Activated B cell treated with CpG ODN at 0.5 μM for 24 hours (primary cell): ENCODE measurements around the gene ANP32A. TPM values are rescaled to one million over a fixed set of nuclear protein-coding genes. Genes with fewer than 3 reads are reported as not detected.

Source experiments
- ATAC-seq: fragments of 200-7000 bp; cut with Tn5 transposase; one replicate; pipeline ENCODE4 v1.10.0; 2021; ENCODE audit warnings: low read depth, mild to moderate bottlenecking, moderate library complexity
- CTCF ChIA-PET: fragments of 350-600 bp; sonication (Branson Sonifier 250); formaldehyde crosslinking; loops from one replicate; lab custom pipeline; 2021; ENCODE audit warnings: antibody characterized with exemption; lab: Charles Lee
- POLR2A ChIA-PET: fragments of 350-600 bp; sonication (Branson Sonifier 250); formaldehyde crosslinking; loops from one replicate; lab custom pipeline; 2021; ENCODE audit warnings: antibody characterized with exemption; lab: Charles Lee
- DNase-seq: peaks from one replicate; pipeline ENCODE4 v3.0.0; 2022
- H3K27ac Mint-ChIP-seq: one replicate; pipeline ENCODE4 v1.8.0; 2020; ENCODE audit warnings: mixed read lengths
- H3K27me3 Mint-ChIP-seq: one replicate; pipeline ENCODE4 v1.8.0; 2021; ENCODE audit warnings: mixed read lengths
- H3K36me3 Mint-ChIP-seq: one replicate; pipeline ENCODE4 v1.8.0; 2021; ENCODE audit warnings: low read depth, mixed read lengths
- H3K4me1 Mint-ChIP-seq: one replicate; pipeline ENCODE4 v1.8.0; 2021; ENCODE audit warnings: mixed read lengths
- H3K4me3 Mint-ChIP-seq: one replicate; pipeline ENCODE4 v1.8.0; 2020; ENCODE audit warnings: mild to moderate bottlenecking, mixed read lengths
- H3K9me3 Mint-ChIP-seq: one replicate; pipeline ENCODE4 v1.8.0; 2020; ENCODE audit warnings: mixed read lengths
- intact Hi-C: fragments of 100-400 bp; cut with micrococcal nuclease; formaldehyde crosslinking; loops from one replicate; pipeline ENCODE4 v1.15.1; 2024
- total RNA-seq: library from RNA; stranded (reverse); gene quantifications from 2 replicates; pipeline ENCODE4 v1.2.3, GENCODE V29; 2022
- TF ChIP-seq, protein P1 (sequence below): fragments of 200-600 bp; IDR thresholded peaks from one replicate; pipeline ENCODE4 v1.8.0; 2022; ENCODE audit warnings: antibody characterized with exemption, mild to moderate bottlenecking

The ANP32A gene
- total RNA-seq, 1 donor from 2014 or later: 199 TPM

DNA sequence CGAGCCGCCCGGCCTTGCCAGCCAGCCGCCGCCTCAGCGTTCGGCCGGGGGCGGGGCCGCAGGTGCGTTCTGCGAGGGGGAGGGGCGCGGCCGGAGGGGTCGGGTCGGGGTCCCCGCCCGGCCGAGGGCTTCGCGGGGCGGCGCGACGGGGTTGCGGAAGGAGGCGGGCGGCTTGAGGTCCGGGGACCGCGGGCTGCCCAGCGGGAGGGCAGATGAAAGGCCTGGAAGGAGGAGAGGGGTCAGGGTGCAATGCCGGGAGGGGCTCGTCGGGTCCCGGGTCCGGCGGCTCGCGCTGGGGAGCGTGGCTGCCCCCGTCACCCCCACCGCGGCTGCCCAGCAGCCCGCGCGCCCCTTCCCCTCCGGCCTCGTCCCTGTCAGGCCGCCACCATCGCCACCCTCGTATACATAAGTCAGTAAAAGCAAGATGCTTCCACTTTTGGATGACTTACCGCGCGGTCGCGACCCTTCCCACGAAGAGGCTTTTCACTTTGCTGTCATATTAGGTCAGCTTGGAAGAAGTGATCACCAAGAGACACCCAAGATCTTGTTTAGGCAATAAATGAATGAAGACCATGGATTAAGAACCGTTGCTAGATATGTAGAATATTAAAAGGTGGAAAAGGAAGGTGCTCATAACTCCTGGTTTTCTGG is 620 bp upstream of the ANP32A start:
- peaks cover 25% of the 10 kb centered on the region for H3K4me1 Mint-ChIP-seq
- ChIA-PET CTCF (interaction anchor here (0.6 to 1.0 kb wide), 2 partner anchors 7 to 11 kb away, joined by 3 read pairs; no protein-coding TSS in a partner anchor), POLR2A (interaction anchor here (0.7 to 6.6 kb wide), 6 partner anchors 28 to 631 kb away, joined by 3 to 167 read pairs (median 8); partner anchors contain the start of gene RPLP1)
- peak overlapping the region; percentile 97 for H3K4me3 Mint-ChIP-seq
- no peaks in the 10 kb centered on the region for H3K9me3 Mint-ChIP-seq
- peaks cover 21% of the 10 kb centered on the region for H3K36me3 Mint-ChIP-seq
- ATAC-seq (peak; percentile 5), DNase-seq (no peak)
- intact Hi-C loops: loop anchor here (2.0 to 10.0 kb wide), 3 partner anchors 87 to 633 kb away; partner anchors contain the start of genes FEM1B and RPLP1
- no peaks in the 10 kb centered on the region for H3K27me3 Mint-ChIP-seq
- TF ChIP-seq, protein P1, sequence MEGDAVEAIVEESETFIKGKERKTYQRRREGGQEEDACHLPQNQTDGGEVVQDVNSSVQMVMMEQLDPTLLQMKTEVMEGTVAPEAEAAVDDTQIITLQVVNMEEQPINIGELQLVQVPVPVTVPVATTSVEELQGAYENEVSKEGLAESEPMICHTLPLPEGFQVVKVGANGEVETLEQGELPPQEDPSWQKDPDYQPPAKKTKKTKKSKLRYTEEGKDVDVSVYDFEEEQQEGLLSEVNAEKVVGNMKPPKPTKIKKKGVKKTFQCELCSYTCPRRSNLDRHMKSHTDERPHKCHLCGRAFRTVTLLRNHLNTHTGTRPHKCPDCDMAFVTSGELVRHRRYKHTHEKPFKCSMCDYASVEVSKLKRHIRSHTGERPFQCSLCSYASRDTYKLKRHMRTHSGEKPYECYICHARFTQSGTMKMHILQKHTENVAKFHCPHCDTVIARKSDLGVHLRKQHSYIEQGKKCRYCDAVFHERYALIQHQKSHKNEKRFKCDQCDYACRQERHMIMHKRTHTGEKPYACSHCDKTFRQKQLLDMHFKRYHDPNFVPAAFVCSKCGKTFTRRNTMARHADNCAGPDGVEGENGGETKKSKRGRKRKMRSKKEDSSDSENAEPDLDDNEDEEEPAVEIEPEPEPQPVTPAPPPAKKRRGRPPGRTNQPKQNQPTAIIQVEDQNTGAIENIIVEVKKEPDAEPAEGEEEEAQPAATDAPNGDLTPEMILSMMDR: no peak
- peak overlapping the region; percentile 97 for H3K27ac Mint-ChIP-seq

DNA sequence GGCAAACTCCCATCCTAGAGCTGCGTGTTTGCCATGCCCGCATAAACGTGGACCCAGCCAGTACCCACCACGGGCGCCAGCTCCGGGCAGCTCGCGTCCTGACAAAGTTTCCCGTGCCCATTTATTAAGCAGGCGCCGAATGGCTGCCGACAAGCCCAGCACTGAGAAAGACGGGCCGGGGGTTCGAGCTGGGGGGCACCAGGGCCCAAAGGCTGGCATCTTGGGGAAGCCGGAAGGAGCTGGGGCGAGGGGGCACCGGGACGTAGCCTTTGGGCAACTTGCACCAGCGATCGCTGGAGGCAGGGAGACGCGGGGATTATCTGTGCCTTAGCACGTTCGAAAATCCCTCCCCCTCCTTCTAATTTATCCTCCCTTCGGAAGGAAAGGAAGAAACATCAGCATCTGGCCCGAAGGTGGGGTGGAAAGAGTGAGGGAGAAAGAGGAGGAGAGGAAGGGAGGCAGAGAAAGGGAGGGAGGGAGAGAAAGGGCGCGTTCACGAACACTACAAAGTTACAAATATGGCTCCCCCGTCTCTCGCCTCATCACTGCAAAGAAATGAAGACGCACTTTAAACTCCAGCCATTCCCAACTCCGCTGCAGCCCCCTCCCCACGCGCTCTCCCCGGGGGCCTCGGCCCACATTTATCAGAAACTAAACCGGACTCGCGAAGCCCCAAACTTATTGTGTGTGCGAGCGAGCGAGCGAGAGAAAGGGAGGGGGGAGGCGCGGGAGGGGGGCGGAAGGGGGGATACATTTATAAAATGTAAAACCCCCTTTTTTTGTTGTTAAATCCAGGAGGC is 1.0 kb downstream of the ANP32A start:
- peak; percentile 49 for DNase-seq
- Mint-ChIP-seq H3K4me3 (peak overlapping the region; percentile 97), H3K36me3 (peaks cover 29% of the 10 kb centered on the region), H3K4me1 (peaks cover 41% of the 10 kb centered on the region), H3K27ac (peak overlapping the region; percentile 97), H3K9me3 (no peaks in the 10 kb centered on the region), H3K27me3 (no peaks in the 10 kb centered on the region)
- CTCF ChIA-PET: interaction anchor here (1.4 kb wide), 1 partner anchor 9 kb away, joined by 6 read pairs; no protein-coding TSS in a partner anchor
- POLR2A ChIA-PET: interaction anchor here (0.6 to 6.6 kb wide), 14 partner anchors 9 to 633 kb away, joined by 3 to 167 read pairs (median 6); partner anchors contain the start of genes CLN6, FEM1B and RPLP1
- intact Hi-C loops: loop anchor here (2.0 to 10.0 kb wide), 5 partner anchors 85 to 1705 kb away; partner anchors contain the start of genes FEM1B and RPLP1
- TF ChIP-seq, protein P1: no peak
- ATAC-seq: no peak

DNA sequence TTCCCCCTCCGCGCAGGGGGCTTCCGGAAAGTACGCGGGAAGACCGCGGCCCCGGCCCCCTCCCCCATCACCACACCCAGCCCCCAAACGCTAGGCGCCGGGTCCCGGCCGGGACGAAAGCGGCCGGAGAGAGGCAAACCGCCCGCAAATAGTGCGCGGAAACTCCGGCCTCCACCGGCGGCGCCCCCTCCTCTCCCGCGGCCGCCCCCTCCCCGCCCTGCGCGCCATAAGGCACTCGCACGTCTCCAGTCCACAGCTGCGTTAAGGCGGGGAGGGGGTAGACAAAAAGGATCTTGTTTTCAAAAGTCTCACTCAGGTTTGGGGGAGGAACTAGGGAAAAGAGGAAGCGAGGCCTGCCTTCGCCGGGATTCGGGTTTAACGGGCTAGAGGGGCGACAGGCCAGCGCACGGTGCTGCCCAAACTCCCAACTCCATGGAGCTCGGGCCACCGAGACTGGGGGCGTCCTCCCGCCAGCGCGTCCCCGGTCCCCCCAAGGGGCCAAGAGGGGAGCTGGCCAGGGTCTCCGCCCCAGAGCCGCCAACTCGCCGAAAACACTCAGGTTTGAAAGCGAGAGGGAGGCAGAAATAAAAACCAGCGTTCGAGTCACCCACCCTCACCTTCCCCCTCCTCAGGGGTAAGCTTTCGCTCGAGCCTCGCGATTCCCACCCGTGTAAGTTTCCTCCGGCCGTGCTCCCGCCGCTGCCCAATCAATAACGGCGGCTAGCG is 1.8 kb downstream of the ANP32A start:
- DNase-seq (peak; percentile 58), ATAC-seq (peak; percentile 3)
- intact Hi-C loops: loop anchor here (10.0 kb wide), 2 partner anchors 984 to 1704 kb away; no protein-coding TSS in a partner anchor
- Mint-ChIP-seq H3K9me3 (no peaks in the 10 kb centered on the region), H3K4me3 (peak overlapping the region; percentile 97), H3K36me3 (peaks cover 29% of the 10 kb centered on the region), H3K4me1 (peaks cover 46% of the 10 kb centered on the region), H3K27me3 (no peaks in the 10 kb centered on the region), H3K27ac (peak overlapping the region; percentile 97)
- ChIA-PET CTCF (interaction anchor here (1.4 kb wide), 1 partner anchor 10 kb away, joined by 6 read pairs; no protein-coding TSS in a partner anchor), POLR2A (interaction anchor here (0.5 to 6.6 kb wide), 17 partner anchors 10 to 765 kb away, joined by 3 to 167 read pairs (median 4); partner anchors contain the start of genes CLN6, FEM1B, PIAS1 and RPLP1)
- TF ChIP-seq, protein P1: no peak

DNA sequence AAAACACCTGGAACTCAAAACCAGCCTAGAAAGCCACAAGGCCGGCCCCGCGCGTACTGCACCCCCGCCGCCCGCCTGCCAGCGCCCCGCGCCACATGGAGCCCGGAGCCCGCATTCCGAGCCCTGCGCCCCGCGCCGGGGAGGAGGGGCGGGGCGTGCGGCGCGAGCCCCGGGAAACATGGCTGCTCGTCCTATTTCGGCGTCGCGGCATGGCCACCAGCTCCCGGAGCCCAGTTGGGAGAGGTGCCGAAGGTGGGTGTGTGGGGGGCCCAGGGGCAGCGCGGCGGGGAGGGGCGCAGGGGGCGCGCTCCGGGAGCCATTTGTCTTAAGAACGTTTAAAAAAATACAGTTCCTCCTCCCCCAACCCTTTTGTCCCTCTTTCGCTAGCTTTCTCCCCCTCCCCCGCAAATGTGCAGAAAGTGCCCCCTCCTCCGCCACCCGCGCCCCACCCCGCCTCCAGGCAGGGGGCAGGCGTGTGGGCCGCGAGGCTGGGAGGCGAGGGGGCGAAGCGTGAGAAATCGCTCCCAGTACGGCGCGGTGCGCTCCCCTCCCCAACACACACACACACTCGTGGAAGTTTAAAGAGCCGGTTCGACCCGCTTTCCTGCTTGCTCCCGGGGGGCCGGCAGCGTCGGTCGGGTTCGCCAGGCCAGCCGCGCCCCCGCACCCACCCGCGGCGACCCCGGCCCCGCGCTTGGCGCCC is 2.5 kb downstream of the ANP32A start:
- H3K27me3 Mint-ChIP-seq: no peaks in the 10 kb centered on the region
- peak; percentile 23 for ATAC-seq
- peak; percentile 68 for DNase-seq
- H3K9me3 Mint-ChIP-seq: no peaks in the 10 kb centered on the region
- intact Hi-C loops: loop anchor here (10.0 kb wide), 2 partner anchors 983 to 1703 kb away; no protein-coding TSS in a partner anchor
- ChIA-PET CTCF (interaction anchor here (1.4 kb wide), 1 partner anchor 10 kb away, joined by 6 read pairs; no protein-coding TSS in a partner anchor), POLR2A (interaction anchor here (0.6 to 6.6 kb wide), 11 partner anchors 11 to 938 kb away, joined by 3 to 167 read pairs (median 12); partner anchors contain the start of genes FEM1B, GLCE, PIAS1 and RPLP1)
- peak overlapping the region; percentile 97 for H3K4me3 Mint-ChIP-seq
- peak overlapping the region; percentile 97 for H3K27ac Mint-ChIP-seq
- peaks cover 50% of the 10 kb centered on the region for H3K4me1 Mint-ChIP-seq
- peaks cover 31% of the 10 kb centered on the region for H3K36me3 Mint-ChIP-seq
- TF ChIP-seq, protein P1: no peak
